GM11168 (cell line): ENCODE measurements around the gene SHROOM3.

ENCODE experiments used
- in situ Hi-C: fragments of 300-500 bp; cut with MboI; formaldehyde crosslinking; loops from one replicate; pipeline ENCODE4 v1.12.0; 2022; ENCODE audit warnings: low sequenced_read_pairs; ENCODE audit not compliant: unreplicated experiment

The SHROOM3 gene

GRCh38 chr4:76754439-76754838 is 319.4 kb downstream of the SHROOM3 start:
- in situ Hi-C loops, result loop anchor here (5.0 to 10.0 kb wide), 2 partner anchors 247 to 320 kb away; partner anchors contain the start of gene SHROOM3

DNA sequence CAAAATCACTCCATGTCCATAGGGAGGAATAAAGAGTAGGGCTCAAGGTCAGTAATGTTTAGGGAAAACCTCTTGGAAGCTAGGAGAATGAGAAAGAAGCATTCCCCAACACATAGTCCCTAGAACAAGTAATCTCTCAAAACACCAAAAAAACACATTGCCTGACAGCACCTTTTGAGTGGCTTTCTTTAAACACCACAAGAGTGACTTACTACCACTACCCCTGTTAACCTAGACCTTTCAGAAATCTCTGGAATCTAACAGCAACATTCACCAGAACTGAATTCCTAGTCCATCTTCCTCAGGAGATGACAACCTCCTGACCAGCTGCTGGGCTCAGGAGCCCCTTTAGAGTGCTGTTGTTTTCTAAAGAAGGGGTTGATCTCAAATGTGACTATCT is 320.7 kb downstream of the SHROOM3 start:
- in situ Hi-C loops, result loop anchor here (10.0 kb wide), 1 partner anchor 321 kb away; the partner anchor contains the start of gene SHROOM3

DNA sequence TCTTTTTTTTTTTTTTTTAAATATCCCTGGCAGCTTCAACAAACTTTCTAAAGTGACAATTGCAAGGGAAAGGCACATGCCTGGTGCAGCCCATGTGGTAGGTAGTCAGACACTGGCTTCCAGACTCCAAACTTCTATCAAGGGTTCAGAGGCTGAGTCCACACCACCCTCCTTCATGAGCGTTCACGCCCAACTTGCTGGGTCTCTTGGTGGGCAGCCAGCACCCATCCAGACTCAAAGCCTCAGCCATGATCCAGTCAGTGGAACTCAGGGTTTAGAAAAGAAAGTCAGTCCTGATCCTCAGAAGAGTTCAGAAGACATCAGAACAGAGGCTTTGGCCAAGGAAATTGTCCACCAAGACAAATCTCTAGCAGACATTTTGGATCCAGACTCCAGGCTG is 321.4 kb downstream of the SHROOM3 start:
- in situ Hi-C loops, result loop anchor here (10.0 kb wide), 1 partner anchor 322 kb away; the partner anchor contains the start of gene SHROOM3

DNA sequence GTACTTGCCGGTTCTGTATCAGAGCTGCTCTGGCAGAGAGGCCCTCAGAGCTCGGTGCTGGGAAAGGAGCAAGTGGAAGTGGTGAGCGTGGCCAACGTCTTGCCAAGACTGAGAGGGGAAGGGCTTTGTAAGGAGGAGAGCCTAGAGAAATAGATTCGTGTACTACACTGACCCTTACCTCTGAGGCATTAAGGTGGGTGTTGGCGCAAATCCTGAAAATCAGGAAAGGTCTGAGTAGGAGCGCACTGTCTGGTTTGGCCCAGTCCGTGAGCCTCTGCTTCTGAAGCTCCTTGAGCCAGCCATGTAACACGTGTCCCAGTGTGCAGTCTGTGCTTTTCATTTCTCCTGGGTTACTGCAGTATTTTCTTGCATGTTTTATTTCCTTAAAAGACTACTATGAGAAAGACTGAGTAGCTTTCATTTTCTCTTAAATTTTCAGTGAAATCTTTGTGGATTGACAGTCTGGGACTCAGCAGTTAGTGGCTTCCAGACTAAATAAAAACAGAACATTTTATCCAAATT is 322.4 kb downstream of the SHROOM3 start:
- in situ Hi-C loops, result loop anchor here (10.0 kb wide), 1 partner anchor 323 kb away; the partner anchor contains the start of gene SHROOM3

DNA sequence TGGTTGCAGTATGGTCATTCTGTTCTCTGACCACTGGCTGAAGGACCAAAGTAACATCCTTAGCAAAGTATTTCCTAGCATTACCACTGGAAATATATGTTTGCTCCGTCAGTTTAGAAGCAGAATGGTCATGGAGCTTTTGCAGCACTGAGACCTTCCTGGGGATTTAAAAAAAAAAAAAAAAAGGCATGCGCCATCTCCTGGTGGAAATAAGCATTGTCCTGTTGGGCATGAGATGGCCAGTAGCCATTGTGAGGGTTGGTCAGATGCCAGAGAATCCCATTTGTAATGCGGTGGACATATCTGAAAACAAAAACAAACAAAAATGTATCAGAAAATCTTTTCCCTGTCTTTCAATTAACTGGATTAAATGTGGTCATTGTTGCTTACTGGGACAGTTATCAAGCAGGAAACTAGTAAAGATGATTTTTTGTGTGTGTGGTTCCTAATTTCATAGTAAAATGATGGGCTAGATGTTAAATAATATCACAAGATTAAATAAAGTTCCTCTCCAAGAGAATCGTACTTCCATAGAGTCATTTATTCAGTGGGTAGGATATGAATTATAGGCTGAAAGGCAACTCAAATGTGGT is 323.4 kb downstream of the SHROOM3 start:
- in situ Hi-C loops, result loop anchor here (10.0 kb wide), 1 partner anchor 324 kb away; the partner anchor contains the start of gene SHROOM3

DNA sequence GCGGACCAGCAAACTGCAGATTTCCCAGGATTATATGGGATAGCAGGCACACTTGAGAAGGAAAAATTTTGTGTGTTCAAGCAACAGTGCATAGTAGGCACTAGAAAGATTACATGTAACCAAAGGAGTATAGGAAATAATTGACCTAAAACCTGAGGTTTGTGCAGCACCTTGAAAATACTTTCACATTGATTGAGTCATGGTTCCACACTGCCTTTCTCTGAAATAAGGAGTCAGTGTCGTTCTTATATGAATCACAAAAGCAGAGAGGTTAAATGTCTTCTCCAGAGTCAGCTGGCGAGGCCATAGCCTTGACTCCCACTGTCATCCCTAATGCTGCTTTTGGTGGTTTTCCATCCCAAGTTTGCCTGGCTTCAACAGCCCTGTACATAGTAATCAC is 324.0 kb downstream of the SHROOM3 start:
- in situ Hi-C loops, result loop anchor here (10.0 kb wide), 1 partner anchor 324 kb away; the partner anchor contains the start of gene SHROOM3

DNA sequence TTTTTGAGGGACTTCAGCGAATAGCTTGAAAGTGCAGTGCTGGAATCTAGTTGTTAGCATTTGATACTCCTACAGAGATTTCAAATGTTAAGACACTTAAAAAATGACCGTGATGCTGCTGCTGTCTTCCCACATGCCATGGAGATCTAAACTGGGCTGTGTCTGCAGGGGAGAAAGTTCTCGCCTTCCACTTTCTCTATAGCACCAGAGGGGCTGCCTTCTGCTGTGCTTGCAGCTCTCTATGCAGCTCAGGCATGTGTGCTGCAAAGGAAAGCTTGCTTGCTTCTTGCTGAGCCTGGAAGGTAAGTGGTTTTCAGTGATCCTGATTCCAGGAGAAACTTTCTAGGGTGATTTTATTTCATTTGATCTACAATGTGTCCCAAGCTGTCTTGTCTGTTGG is 325.2 kb downstream of the SHROOM3 start:
- in situ Hi-C loops, result no loop called here

GRCh38 chr4:76762137-76763130 is 327.4 kb downstream of the SHROOM3 start:
- in situ Hi-C loops, result no loop called here

- in situ Hi-C loops, result no loop called here
These were observed 329.2 kb downstream of the SHROOM3 start for GRCh38 chr4:76764251-76764650.

GRCh38 chr4:76765473-76766183 is 330.6 kb downstream of the SHROOM3 start:
- in situ Hi-C loops, result no loop called here

- in situ Hi-C loops, result no loop called here
These were observed 333.0 kb downstream of the SHROOM3 start for GRCh38 chr4:76767983-76768382.

DNA sequence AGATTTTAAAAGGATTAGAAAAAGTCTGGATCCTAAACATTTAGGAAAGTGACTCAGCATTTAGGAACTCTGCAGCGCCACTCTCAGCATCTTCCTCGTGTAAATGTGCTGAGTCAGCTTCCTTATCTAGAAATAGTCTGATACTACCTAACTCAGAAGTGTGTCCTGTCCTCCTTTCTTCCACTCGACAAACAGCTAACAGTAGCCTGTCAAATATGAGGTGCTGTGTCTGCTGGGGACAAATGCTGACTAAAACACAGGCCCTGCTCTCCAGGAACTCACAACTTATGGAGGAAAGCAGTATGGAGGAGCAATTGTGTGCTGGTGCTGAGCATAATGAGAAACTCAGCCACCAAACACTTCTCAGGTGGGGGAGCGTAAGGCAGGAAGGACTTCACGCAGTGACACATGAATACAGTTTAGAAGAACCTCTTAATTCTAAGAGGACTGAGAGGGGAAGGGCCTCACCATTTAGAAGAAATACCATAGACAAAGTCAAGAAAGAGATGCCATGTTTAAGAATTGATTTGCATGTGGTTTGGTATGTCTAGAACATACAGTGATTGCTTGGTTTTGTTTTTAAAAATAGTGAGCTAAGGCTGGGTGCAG is 337.6 kb downstream of the SHROOM3 start:
- in situ Hi-C loops, result no loop called here

DNA sequence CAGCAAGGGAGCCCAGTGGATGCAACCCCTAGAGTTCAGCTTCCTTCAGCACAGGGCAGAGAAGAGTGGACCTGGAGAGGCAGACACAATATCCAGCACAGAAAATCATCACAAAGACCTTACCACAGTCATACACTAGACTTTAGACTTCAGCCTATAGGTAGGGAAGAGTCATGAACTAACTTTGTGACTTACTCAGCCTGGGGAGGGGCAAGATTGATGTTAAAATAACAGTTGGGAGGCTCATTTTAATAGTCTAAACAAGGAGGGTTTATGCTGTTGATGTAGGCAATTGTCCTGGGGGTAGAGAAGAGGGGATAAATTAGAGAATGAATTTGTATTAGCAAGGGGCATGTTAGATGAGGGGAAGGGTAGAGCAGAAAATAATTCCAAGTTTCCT is 338.7 kb downstream of the SHROOM3 start:
- in situ Hi-C loops, result no loop called here

DNA sequence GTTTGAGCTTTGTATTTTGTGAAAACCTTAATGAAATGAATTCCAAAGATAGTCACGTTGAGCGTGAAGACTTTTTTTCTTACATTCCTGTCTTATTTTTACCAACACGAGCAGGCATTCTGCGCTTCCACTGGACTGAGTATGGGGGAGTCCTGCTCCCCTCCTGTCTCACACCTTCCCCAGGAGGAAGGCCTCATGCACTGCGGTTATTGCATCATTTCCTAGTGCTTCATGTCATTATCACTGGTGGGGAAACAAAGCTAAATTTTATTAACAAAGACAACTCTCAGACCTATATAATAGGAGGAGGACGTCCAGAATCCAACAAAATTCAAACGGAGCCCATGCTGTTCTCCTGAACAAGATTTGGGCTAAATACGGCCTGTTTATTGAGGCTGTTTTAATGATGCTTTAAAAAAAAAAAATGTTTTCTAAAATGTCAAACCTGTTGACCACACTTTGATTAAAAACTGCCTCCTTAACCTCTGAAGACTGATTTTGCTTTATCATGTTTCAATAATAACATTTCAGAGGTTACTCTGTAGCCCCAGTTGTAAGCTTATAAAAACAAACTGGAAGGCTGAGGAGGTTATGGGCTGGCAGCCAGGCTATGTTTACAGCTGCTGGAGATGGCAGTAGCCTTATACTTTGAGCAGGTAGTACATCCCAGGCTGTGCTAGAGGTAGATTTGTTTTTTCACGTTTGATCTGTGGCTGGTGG is 344.9 kb downstream of the SHROOM3 start:
- in situ Hi-C loops, result no loop called here

- in situ Hi-C loops, result no loop called here
These were observed 346.0 kb downstream of the SHROOM3 start for GRCh38 chr4:76780781-76781697.

DNA sequence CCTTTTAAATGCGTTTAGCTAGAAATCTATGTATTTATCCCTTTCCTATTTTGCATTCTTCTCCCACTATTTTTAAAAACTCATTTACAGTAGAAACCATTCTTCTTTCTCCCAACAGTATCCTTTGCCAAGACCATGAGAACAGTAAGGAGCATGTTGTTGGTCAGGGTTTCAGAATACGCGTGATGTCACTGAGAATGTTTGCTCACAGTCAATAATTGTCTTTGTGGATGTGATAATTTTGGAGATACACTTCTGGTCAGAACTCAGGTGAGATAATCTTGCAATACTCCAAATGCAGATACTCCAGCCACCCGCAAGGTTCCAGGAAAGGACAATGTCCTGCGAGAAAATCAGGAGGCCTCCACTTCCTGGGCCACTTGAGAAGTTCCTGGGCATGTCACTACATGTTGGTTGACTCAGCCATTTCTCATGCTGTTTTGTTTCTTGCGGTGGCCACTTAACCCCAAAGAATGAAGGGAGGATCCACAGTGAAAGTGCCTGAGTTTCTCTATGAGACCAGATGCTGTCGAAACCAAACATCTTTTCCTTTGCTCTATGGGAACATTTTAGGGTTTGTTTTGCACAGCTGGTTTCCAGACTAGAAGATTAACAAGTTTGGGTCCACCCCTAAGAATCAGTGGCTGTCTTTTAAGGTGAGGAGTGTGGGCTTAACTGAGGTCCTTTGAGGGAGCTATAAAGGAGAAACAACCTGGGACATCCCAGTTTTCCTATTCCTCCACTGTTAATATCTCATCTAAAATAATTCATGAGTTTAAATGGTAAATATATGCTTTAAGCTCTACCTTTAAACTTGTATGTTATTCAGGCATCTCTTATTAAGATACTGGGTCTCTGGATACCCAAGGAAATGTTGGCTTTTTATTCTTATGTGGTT is 346.9 kb downstream of the SHROOM3 start:
- in situ Hi-C loops, result no loop called here

DNA sequence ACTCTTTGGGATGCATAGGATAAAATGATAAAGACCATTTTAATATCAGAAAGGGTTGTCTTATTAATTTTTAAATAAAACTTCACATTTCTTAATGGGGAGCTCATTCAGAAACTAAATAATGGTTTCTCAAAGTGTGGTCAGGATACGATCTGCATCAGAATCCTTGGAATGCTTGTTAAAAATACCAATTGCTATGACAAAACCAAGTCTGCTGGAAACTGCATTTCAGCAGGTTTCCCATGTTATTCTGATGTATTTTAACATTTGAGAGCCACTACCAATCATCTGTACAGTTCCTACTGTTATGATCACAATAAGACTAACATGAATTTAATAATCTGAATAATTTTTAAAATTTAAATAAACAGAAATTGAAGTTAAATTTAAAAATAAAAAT is 347.8 kb downstream of the SHROOM3 start:
- in situ Hi-C loops, result no loop called here
